ENCODE data around the gene SERTAD3. TPM values are rescaled to one million over a fixed set of nuclear protein-coding genes. Genes with fewer than 3 reads are reported as not detected.

Gene SERTAD3
- total and polyA plus RNA-seq, 10 of the 15 experiments (the other 5 are each of a cell fraction or from before 2014, with no cell fraction given) = 4.2 to 22.4 (median 13.7) TPM

- H3K27me3 ChIP-seq (replicated peaks in 1 of 2; ENCODE audit: control insufficient read depth in 2 of 2, insufficient read depth in 2 of 2, low read length in 1 of 2) = no peaks in the 10 kb centered on the region
- H3K4me1 ChIP-seq (ENCODE audit: control insufficient read depth, insufficient read depth, low read length) = peaks cover 5% of the 10 kb centered on the region
- RAD21 ChIA-PET (ENCODE audit: unreplicated experiment) = interaction anchor here (0.7 kb wide), 1 partner anchor 211 kb away, joined by 3 read pairs; no protein-coding TSS in a partner anchor
- FAIRE-seq = no peak
- in situ Hi-C loops (cut with MboI) (no loop called here), intact Hi-C loops (cut with micrococcal nuclease; ENCODE audit: unreplicated experiment) (no loop called here)
- CTCF ChIA-PET = interaction anchor here (0.6 to 1.0 kb wide), 2 partner anchors 103 to 175 kb away, joined by 3 to 4 read pairs; no protein-coding TSS in a partner anchor
- ATAC-seq = no peak
- no peak overlapping the region for H2AFZ ChIP-seq (ENCODE audit: control insufficient read depth, low read depth, low read length)
- H3K79me2 ChIP-seq (ENCODE audit: control insufficient read depth, insufficient read depth, low read length) = no peaks in the 10 kb centered on the region
- POLR2A ChIA-PET = no interaction called here
- H3K4me3 ChIP-seq = no peak overlapping the region
- H3K4me2 ChIP-seq (ENCODE audit: control insufficient read depth, insufficient read depth) = no peak overlapping the region
- no peak overlapping the region for H3K27ac ChIP-seq (ENCODE audit: control insufficient read depth, insufficient read depth)
- no peak overlapping the region for H3K9ac ChIP-seq (ENCODE audit: control insufficient read depth, insufficient read depth, low read length)
- 67% methylated on average over 14 of the region's 14 CpGs for WGBS (ENCODE audit: insufficient coverage, insufficient replicate concordance, low lambda C conversion rate, missing lambda C conversion rate)
- no peaks in the 10 kb centered on the region for H3K36me3 ChIP-seq (ENCODE audit: control insufficient read depth in 2 of 2, insufficient read depth in 2 of 2, low read length in 1 of 2)
- no peak for DNase-seq (ENCODE audit: low read depth, low spot score)
- no peak for TF ChIP-seq POLR2AphosphoS2 (IDR thresholded peaks at IDR 0.05; ENCODE audit: low read depth, low read length)
- no peak for TF ChIP-seq RELA (IDR thresholded peaks at IDR 0.05; ENCODE audit: borderline replicate concordance, partially characterized antibody)
- H3K9me3 ChIP-seq (replicated peaks; ENCODE audit: control insufficient read depth, insufficient read depth, low read length) = no peaks in the 10 kb centered on the region
- SMC1A ChIA-PET (ENCODE audit: uncharacterized antibody, unreplicated experiment) = interaction anchor here (0.9 to 1.4 kb wide), 3 partner anchors 24 to 59 kb away, joined by 3 to 4 read pairs (median 3); no protein-coding TSS in a partner anchor
- BruUV-seq (replicated peaks) = no TSS peak
- no peaks in the 10 kb centered on the region for H4K20me1 ChIP-seq (ENCODE audit: control insufficient read depth, insufficient read depth)
These were observed 48.2 kb downstream of the SERTAD3 start for GRCh38 chr19:40395956-40396355.

- Histone ChIP-seq H3K4me3 (no peak overlapping the region), H3K36me3 (ENCODE audit: control insufficient read depth in 2 of 2, insufficient read depth in 2 of 2, low read length in 1 of 2) (no peaks in the 10 kb centered on the region), H3K9ac (ENCODE audit: control insufficient read depth, insufficient read depth, low read length) (no peak overlapping the region), H4K20me1 (ENCODE audit: control insufficient read depth, insufficient read depth) (no peaks in the 10 kb centered on the region), H3K27ac (ENCODE audit: control insufficient read depth, insufficient read depth) (no peak overlapping the region), H3K4me1 (ENCODE audit: control insufficient read depth, insufficient read depth, low read length) (peaks cover 5% of the 10 kb centered on the region), H3K27me3 (replicated peaks in 1 of 2; ENCODE audit: control insufficient read depth in 2 of 2, insufficient read depth in 2 of 2, low read length in 1 of 2) (no peaks in the 10 kb centered on the region), H3K9me3 (replicated peaks; ENCODE audit: control insufficient read depth, insufficient read depth, low read length) (no peaks in the 10 kb centered on the region), H2AFZ (ENCODE audit: control insufficient read depth, low read depth, low read length) (no peak overlapping the region), H3K79me2 (ENCODE audit: control insufficient read depth, insufficient read depth, low read length) (no peaks in the 10 kb centered on the region), H3K4me2 (ENCODE audit: control insufficient read depth, insufficient read depth) (no peak overlapping the region)
- FAIRE-seq (no peak), ATAC-seq (no peak), DNase-seq (ENCODE audit: low read depth, low spot score) (no peak)
- POLR2A ChIA-PET = no interaction called here
- in situ Hi-C loops (cut with MboI) (no loop called here), intact Hi-C loops (cut with micrococcal nuclease; ENCODE audit: unreplicated experiment) (no loop called here)
- SMC1A ChIA-PET (ENCODE audit: uncharacterized antibody, unreplicated experiment) = interaction anchor here (1.3 to 1.4 kb wide), 2 partner anchors 26 to 39 kb away, joined by 3 to 4 read pairs; no protein-coding TSS in a partner anchor
- CTCF ChIA-PET = interaction anchor here (0.9 kb wide), 1 partner anchor 26 kb away, joined by 4 read pairs; no protein-coding TSS in a partner anchor
- no TSS peak for BruUV-seq (replicated peaks)
- 52% methylated on average over 11 of the region's 13 CpGs for WGBS (ENCODE audit: insufficient coverage, insufficient replicate concordance, low lambda C conversion rate, missing lambda C conversion rate)
- RAD21 ChIA-PET (ENCODE audit: unreplicated experiment) = no interaction called here
- TF ChIP-seq MYB (IDR thresholded peaks at IDR 0.05; ENCODE audit: borderline replicate concordance, low read depth, low read length) = no peak
- TF ChIP-seq PBX3 (IDR thresholded peaks at IDR 0.05; ENCODE audit: insufficient replicate concordance, low read depth, low read length) = no peak
- TF ChIP-seq IRF3 (IDR thresholded peaks at IDR 0.05) = no peak
- TF ChIP-seq ZNF24 (IDR thresholded peaks at IDR 0.05) = no peak
- TF ChIP-seq TBL1XR1 (IDR thresholded peaks at IDR 0.05; ENCODE audit: low read depth, low read length) = no peak
- no peak for TF ChIP-seq BCLAF1 (IDR thresholded peaks at IDR 0.05)
- TF ChIP-seq JUNB (IDR thresholded peaks at IDR 0.05) = no peak
- TF ChIP-seq EGR1 (IDR thresholded peaks at IDR 0.05; ENCODE audit: borderline replicate concordance in 1 of 2, low read depth in 2 of 2, low read length in 2 of 2) = no peak
These were observed 49.3 kb downstream of the SERTAD3 start for GRCh38 chr19:40394816-40395210.

All from GM12878 (cell line).